HL-60 (cell line): ENCODE data around the gene TRIM17.

Source experiments
- DNase-seq, 2 experiments: peaks; one replicate each; pipeline ENCODE4 v3.0.0-alpha.2; 2010 to 2020; ENCODE audit warnings: low read depth in 1 of 2, low spot score in 1 of 2
- H3K27ac ChIP-seq: fragments of 250-450 bp; sonication (Bioruptor Pico); replicated peaks from 2 replicates; pipeline ENCODE4 v1.5.1; 2020; ENCODE audit warnings: mild to moderate bottlenecking, moderate library complexity
- H3K27me3 ChIP-seq: fragments of 250-450 bp; sonication (Bioruptor Pico); 2 replicates; pipeline ENCODE4 v1.5.1; 2021; ENCODE audit warnings: mild to moderate bottlenecking, moderate library complexity; ENCODE audit not compliant: insufficient read depth, poor library complexity, severe bottlenecking
- H3K4me3 ChIP-seq: replicated peaks from 2 replicates; pipeline ENCODE4 v1.5.1; 2011; ENCODE audit warnings: mild to moderate bottlenecking, control low read depth, low read length; ENCODE audit not compliant: insufficient read depth
- CTCF ChIP-seq: IDR thresholded peaks from one replicate; pipeline ENCODE4 v1.5.1; 2011; ENCODE audit warnings: low read length, control low read depth, inconsistent platforms; ENCODE audit not compliant: insufficient read depth
- GABPA ChIP-seq: IDR thresholded peaks from 2 replicates; pipeline ENCODE4 v1.6.1; 2012; ENCODE audit warnings: low read depth
- POLR2AphosphoS5 ChIP-seq: IDR thresholded peaks from 2 replicates; pipeline ENCODE4 v1.6.1; 2012; ENCODE audit warnings: low read depth
- REST ChIP-seq: IDR thresholded peaks from 2 replicates; pipeline ENCODE4 v1.6.1; 2012; ENCODE audit warnings: low read depth; ENCODE audit not compliant: insufficient replicate concordance
- SPI1 ChIP-seq: IDR thresholded peaks from 2 replicates; pipeline ENCODE4 v1.6.1; 2012; ENCODE audit warnings: low read depth, mild to moderate bottlenecking, borderline replicate concordance

TRIM17 gene

GRCh38 chr1:228429007-228429406, 12.3 kb upstream of the TRIM17 start:
- no peak overlapping the region for H3K27ac ChIP-seq
- H3K27me3 ChIP-seq, result peaks cover 6% of the 10 kb centered on the region
- DNase-seq, result no peak
- no peak overlapping the region for H3K4me3 ChIP-seq
- no peak for TF ChIP-seq REST
- TF ChIP-seq GABPA, result no peak
- TF ChIP-seq POLR2AphosphoS5, result no peak
- no peak for TF ChIP-seq SPI1
- no peak for TF ChIP-seq CTCF

- Histone ChIP-seq H3K27me3 (peaks cover 6% of the 10 kb centered on the region), H3K27ac (no peak overlapping the region), H3K4me3 (no peak overlapping the region)
- TF ChIP-seq SPI1, result no peak
- TF ChIP-seq GABPA, result no peak
- TF ChIP-seq REST, result no peak
- no peak for TF ChIP-seq CTCF
- TF ChIP-seq POLR2AphosphoS5, result no peak
- DNase-seq, result no peak
Measured at GRCh38 chr1:228428412-228428811, 11.8 kb upstream of the TRIM17 start.

- Histone ChIP-seq H3K27me3 (no peaks in the 10 kb centered on the region), H3K27ac (no peak overlapping the region), H3K4me3 (no peak overlapping the region)
- DNase-seq, result no peak
- TF ChIP-seq SPI1, result no peak
- no peak for TF ChIP-seq POLR2AphosphoS5
- TF ChIP-seq REST, result no peak
- no peak for TF ChIP-seq GABPA
- TF ChIP-seq CTCF, result no peak
Measured at GRCh38 chr1:228426518-228427175, 10.0 kb upstream of the TRIM17 start.
